ENCODE measurements around the gene RAPGEF2. TPM values are rescaled to one million over a fixed set of nuclear protein-coding genes. Genes with fewer than 3 reads are reported as not detected.

RAPGEF2 gene
- total RNA-seq, 1 experiment from 2014 or later: 23.8 TPM

DNA sequence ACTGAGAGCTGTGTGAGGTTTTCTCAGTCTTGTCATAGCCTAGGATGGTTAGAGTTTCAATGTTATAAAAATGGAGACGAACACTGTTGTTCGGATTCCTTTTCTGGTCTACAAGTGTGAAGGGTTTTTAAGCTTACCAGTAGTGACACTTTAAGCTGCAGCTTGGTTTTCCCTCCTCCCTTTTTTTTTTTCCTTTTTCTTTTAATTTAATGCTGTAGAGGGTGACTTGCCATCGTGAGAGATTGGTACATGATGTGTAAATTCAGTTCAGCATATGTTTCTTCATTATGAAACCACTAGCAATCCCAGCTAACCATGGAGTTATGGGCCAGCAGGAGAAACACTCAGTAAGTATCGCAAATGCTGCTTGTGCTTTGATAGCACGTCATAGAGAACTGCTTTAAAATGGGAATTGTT, 165.0 kb downstream of the RAPGEF2 start:
- no peaks in the 10 kb centered on the region for H3K9me3 Mint-ChIP-seq (ENCODE audit: low read depth, unreplicated experiment)
- no peak overlapping the region for H3K27ac Mint-ChIP-seq (ENCODE audit: unreplicated experiment)
- H3K36me3 Mint-ChIP-seq (ENCODE audit: insufficient read depth, unreplicated experiment): no peaks in the 10 kb centered on the region
- no peaks in the 10 kb centered on the region for H3K4me1 Mint-ChIP-seq (ENCODE audit: low read depth, unreplicated experiment)
- CTCF ChIA-PET: no interaction called here
- DNase-seq: no peak
- no peak overlapping the region for H3K4me3 Mint-ChIP-seq (ENCODE audit: low read depth, unreplicated experiment)
- intact Hi-C loops (cut with micrococcal nuclease; ENCODE audit: unreplicated experiment): no loop called here
- H3K27me3 Mint-ChIP-seq (ENCODE audit: unreplicated experiment): no peaks in the 10 kb centered on the region
- BruUV-seq (replicated peaks): no TSS peak
- TF ChIP-seq, protein P1, sequence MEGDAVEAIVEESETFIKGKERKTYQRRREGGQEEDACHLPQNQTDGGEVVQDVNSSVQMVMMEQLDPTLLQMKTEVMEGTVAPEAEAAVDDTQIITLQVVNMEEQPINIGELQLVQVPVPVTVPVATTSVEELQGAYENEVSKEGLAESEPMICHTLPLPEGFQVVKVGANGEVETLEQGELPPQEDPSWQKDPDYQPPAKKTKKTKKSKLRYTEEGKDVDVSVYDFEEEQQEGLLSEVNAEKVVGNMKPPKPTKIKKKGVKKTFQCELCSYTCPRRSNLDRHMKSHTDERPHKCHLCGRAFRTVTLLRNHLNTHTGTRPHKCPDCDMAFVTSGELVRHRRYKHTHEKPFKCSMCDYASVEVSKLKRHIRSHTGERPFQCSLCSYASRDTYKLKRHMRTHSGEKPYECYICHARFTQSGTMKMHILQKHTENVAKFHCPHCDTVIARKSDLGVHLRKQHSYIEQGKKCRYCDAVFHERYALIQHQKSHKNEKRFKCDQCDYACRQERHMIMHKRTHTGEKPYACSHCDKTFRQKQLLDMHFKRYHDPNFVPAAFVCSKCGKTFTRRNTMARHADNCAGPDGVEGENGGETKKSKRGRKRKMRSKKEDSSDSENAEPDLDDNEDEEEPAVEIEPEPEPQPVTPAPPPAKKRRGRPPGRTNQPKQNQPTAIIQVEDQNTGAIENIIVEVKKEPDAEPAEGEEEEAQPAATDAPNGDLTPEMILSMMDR (IDR thresholded peaks at IDR 0.05; ENCODE audit: unreplicated experiment): no peak

DNA sequence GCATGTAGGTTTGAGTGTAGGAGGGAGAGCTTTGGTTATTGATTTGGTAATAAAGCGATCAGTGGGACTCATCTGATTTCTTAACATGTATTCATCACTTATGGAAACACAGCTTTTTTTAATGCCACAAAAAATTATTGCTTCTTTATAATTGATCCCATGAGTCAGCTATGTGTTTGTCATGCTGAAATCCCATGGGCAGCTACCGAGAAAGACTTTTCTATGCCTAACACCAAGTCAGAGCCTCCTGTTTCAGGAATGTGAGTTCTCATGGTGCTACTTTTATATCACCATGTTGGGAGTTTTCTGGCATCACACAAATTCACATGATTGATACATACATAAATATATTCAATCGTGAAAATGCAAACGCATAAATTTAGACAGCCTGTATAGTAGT, 165.7 kb downstream of the RAPGEF2 start:
- TF ChIP-seq, protein P1 (IDR thresholded peaks at IDR 0.05; ENCODE audit: unreplicated experiment): no peak
- Mint-ChIP-seq H3K4me1 (ENCODE audit: low read depth, unreplicated experiment) (no peaks in the 10 kb centered on the region), H3K27ac (ENCODE audit: unreplicated experiment) (no peak overlapping the region), H3K27me3 (ENCODE audit: unreplicated experiment) (no peaks in the 10 kb centered on the region), H3K4me3 (ENCODE audit: low read depth, unreplicated experiment) (no peak overlapping the region), H3K36me3 (ENCODE audit: insufficient read depth, unreplicated experiment) (no peaks in the 10 kb centered on the region), H3K9me3 (ENCODE audit: low read depth, unreplicated experiment) (no peaks in the 10 kb centered on the region)
- BruUV-seq (replicated peaks): no TSS peak
- intact Hi-C loops (cut with micrococcal nuclease; ENCODE audit: unreplicated experiment): no loop called here
- CTCF ChIA-PET: no interaction called here
- DNase-seq: no peak

DNA sequence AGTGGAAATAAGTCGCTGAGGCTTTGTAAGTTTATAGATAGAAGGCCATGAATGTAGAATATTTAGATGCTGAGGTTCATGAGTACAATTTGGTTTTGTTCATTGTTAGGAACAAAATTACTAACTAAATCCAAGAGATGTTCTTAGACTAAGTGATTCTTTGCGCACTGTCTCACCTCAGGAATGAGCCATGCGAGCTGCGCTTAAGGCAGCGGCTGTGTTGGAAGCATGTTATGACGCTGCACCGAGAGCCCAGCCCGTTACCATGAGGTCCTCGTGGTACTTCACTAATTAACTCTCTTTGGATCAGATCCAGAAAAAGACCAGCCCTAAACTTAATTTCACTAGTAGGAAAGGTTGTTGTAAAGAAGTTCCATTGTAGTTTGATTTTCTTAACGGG, 166.2 kb downstream of the RAPGEF2 start:
- Mint-ChIP-seq H3K4me3 (ENCODE audit: low read depth, unreplicated experiment) (no peak overlapping the region), H3K9me3 (ENCODE audit: low read depth, unreplicated experiment) (no peaks in the 10 kb centered on the region), H3K4me1 (ENCODE audit: low read depth, unreplicated experiment) (no peaks in the 10 kb centered on the region), H3K27ac (ENCODE audit: unreplicated experiment) (no peak overlapping the region), H3K36me3 (ENCODE audit: insufficient read depth, unreplicated experiment) (no peaks in the 10 kb centered on the region), H3K27me3 (ENCODE audit: unreplicated experiment) (no peaks in the 10 kb centered on the region)
- TF ChIP-seq, protein P1 (IDR thresholded peaks at IDR 0.05; ENCODE audit: unreplicated experiment): no peak
- BruUV-seq (replicated peaks): no TSS peak
- CTCF ChIA-PET: no interaction called here
- no peak for DNase-seq
- intact Hi-C loops (cut with micrococcal nuclease; ENCODE audit: unreplicated experiment): no loop called here

DNA sequence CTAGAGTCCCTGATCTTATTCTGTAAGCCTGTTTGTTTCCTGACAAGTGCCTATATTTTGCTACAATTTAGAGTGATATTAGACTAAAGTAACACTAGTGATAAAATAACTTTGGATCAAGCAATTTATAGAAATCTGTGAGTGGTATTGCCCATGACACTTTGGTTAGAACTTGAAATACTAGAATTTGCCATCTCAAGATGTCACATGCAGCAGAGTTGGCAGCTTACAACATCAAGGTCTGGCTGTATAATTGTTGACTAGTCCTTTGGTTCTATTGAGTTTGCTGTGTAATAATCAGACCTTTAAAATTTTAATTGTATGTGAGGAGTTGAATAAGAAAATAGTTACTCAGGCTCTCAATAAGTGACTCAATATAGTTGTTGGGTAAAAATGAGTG, 167.1 kb downstream of the RAPGEF2 start:
- DNase-seq: no peak
- no peaks in the 10 kb centered on the region for H3K9me3 Mint-ChIP-seq (ENCODE audit: low read depth, unreplicated experiment)
- CTCF ChIA-PET: no interaction called here
- intact Hi-C loops (cut with micrococcal nuclease; ENCODE audit: unreplicated experiment): no loop called here
- no peak overlapping the region for H3K4me3 Mint-ChIP-seq (ENCODE audit: low read depth, unreplicated experiment)
- H3K4me1 Mint-ChIP-seq (ENCODE audit: low read depth, unreplicated experiment): peaks cover 3% of the 10 kb centered on the region
- H3K36me3 Mint-ChIP-seq (ENCODE audit: insufficient read depth, unreplicated experiment): no peaks in the 10 kb centered on the region
- no TSS peak for BruUV-seq (replicated peaks)
- no peak overlapping the region for H3K27ac Mint-ChIP-seq (ENCODE audit: unreplicated experiment)
- no peaks in the 10 kb centered on the region for H3K27me3 Mint-ChIP-seq (ENCODE audit: unreplicated experiment)
- TF ChIP-seq, protein P1 (IDR thresholded peaks at IDR 0.05; ENCODE audit: unreplicated experiment): no peak

DNA sequence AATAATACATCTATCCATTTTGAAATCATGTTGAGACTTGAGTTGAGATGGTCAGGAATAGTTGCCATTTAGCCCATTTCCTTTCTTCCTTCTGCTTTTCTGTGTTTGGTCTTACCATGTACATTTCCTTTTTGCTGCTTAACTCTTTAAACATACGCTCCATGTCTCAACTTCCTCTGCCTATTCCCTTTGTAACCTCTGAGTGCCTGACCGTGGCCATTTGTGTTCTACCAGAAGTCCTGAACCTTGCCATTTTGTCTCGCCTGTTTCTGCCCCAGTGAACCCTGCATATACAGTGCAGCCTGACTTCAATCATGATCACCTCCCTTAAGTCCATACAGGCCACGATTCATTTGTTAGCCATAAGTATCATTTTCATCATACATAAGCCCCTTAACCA, 169.0 kb downstream of the RAPGEF2 start:
- CTCF ChIA-PET: no interaction called here
- no peak for DNase-seq
- intact Hi-C loops (cut with micrococcal nuclease; ENCODE audit: unreplicated experiment): no loop called here
- no peaks in the 10 kb centered on the region for H3K36me3 Mint-ChIP-seq (ENCODE audit: insufficient read depth, unreplicated experiment)
- peaks cover 6% of the 10 kb centered on the region for H3K4me1 Mint-ChIP-seq (ENCODE audit: low read depth, unreplicated experiment)
- H3K27me3 Mint-ChIP-seq (ENCODE audit: unreplicated experiment): no peaks in the 10 kb centered on the region
- H3K9me3 Mint-ChIP-seq (ENCODE audit: low read depth, unreplicated experiment): no peaks in the 10 kb centered on the region
- no peak overlapping the region for H3K4me3 Mint-ChIP-seq (ENCODE audit: low read depth, unreplicated experiment)
- BruUV-seq (replicated peaks): no TSS peak
- TF ChIP-seq, protein P1 (IDR thresholded peaks at IDR 0.05; ENCODE audit: unreplicated experiment): no peak
- H3K27ac Mint-ChIP-seq (ENCODE audit: unreplicated experiment): no peak overlapping the region
